Spleen (tissue), 11 donors: ENCODE data around the gene CSTF3. TPM values are rescaled to one million over a fixed set of nuclear protein-coding genes. Genes with fewer than 3 reads are reported as not detected.
A peak's percentile ranks its signal among the peaks of the same experiment; 100 is the strongest.
"Not testable (repeated sequence)": the region's sequence is repeated elsewhere in the genome, so short reads cannot be mapped to it uniquely, and the experiment has no call there.

Source experiments
- DNase-seq: peaks from one replicate; pipeline ENCODE4 v3.0.0-alpha.2; 2020
- H3K27ac ChIP-seq, 8 donors: fragments of 200-600 bp; sonication (generic) in 7 of 8; 1 replicate in 4 of 8; 2 replicates in 4 of 8; pipeline versions ENCODE4 v1.5.0 to v1.8.0; 2016 to 2021; ENCODE audit warnings: inconsistent platforms in 4 of 8, mild to moderate bottlenecking in 4 of 8, moderate library complexity in 1 of 8
- H3K27me3 ChIP-seq, 7 donors: fragments of 200-600 bp; sonication (generic) in 6 of 7; replicated peaks in 1 of 7; 1 replicate in 4 of 7; 2 replicates in 3 of 7; pipeline versions ENCODE4 v1.5.0 to v1.8.0; 2016 to 2021; ENCODE audit warnings: inconsistent platforms in 3 of 7, mild to moderate bottlenecking in 1 of 7
- H3K36me3 ChIP-seq, 6 donors: fragments of 200-600 bp; sonication (generic) in 5 of 6; 1 replicate in 4 of 6; 2 replicates in 2 of 6; pipeline versions ENCODE4 v1.5.0 to v1.8.0; 2016 to 2021; ENCODE audit warnings: inconsistent platforms in 2 of 6
- H3K4me1 ChIP-seq, 6 donors: fragments of 200-600 bp; sonication (generic) in 5 of 6; 1 replicate in 3 of 6; 2 replicates in 3 of 6; pipeline versions ENCODE4 v1.5.0 to v1.8.0; 2016 to 2021; ENCODE audit warnings: inconsistent platforms in 3 of 6
- H3K4me3 ChIP-seq, 8 donors: fragments of 200-600 bp; sonication (generic) in 7 of 8; 1 replicate in 4 of 8; 2 replicates in 4 of 8; pipeline versions ENCODE4 v1.5.0 to v1.8.0; 2016 to 2021; ENCODE audit warnings: inconsistent platforms in 4 of 8, mild to moderate bottlenecking in 4 of 8, moderate library complexity in 2 of 8
- H3K9me3 ChIP-seq, 8 donors: fragments of 200-600 bp; sonication (generic) in 7 of 8; 1 replicate in 4 of 8; 2 replicates in 4 of 8; pipeline versions ENCODE4 v1.5.0 to v1.8.0; 2016 to 2021; ENCODE audit warnings: inconsistent platforms in 4 of 8
- CTCF ChIP-seq, 11 experiments: fragments of 200-600 bp in 7 of 11; fragments of 450-650 bp in 4 of 11; sonication (generic) in 4 of 11; IDR thresholded peaks in 8 of 11; conservative IDR thresholded peaks in 3 of 11; 1 replicate in 7 of 11; 2 replicates in 4 of 11; pipeline versions ENCODE4 v1.4.0 to v1.8.0; 2016 to 2021; ENCODE audit warnings: antibody characterized with exemption in 11 of 11, inconsistent platforms in 4 of 11, mild to moderate bottlenecking in 1 of 11
- POLR2A ChIP-seq, 3 donors: fragments of 450-650 bp; IDR thresholded peaks; one replicate each; pipeline ENCODE4 v1.5.1; 2017; ENCODE audit warnings: antibody characterized with exemption in 3 of 3, mild to moderate bottlenecking in 1 of 3
- POLR2AphosphoS5 ChIP-seq, 3 donors: sonication (generic); formaldehyde crosslinking; IDR thresholded peaks; one replicate each; pipeline ENCODE4 v1.5.1; 2017; ENCODE audit warnings: antibody characterized with exemption in 3 of 3
- WGBS, 5 donors: extraction: QIAGEN DNeasy Blood & Tissue Kit in 3 of 5; methylation state at CpG; one replicate each; pipeline versions ENCODE4 v1.1.5 to v1.1.7; 2013 to 2018; 5-methylcytosine and 5-hydroxymethylcytosine counted together
- intact Hi-C: fragments of 100-400 bp; cut with DNase I; formaldehyde crosslinking; loops from one replicate; pipeline ENCODE4 v1.15.0; 2023; ENCODE audit warnings: low total_unique reads
- polyA plus RNA-seq, 3 donors: library from polyadenylated mRNA; stranded (reverse); fragments of 200-250 nt; gene quantifications; one replicate each; pipeline ENCODE4 v1.2.1, GENCODE V29; 2013
- total RNA-seq, 7 donors: library from RNA; depleted of rRNA in 3 of 7; stranded (reverse); fragments of >200 nt in 3 of 7; fragmentation: NEBNext Ultra II Directional in 4 of 7; extraction: Animal tissue kit (Norgen Biotek cat#: 25700) in 4 of 7; gene quantifications; one replicate each; pipeline versions ENCODE4 v1.1.0 to v1.2.1, GENCODE V29; 2016 to 2021
- donor health status: healthy with polysubstance abuse.
- donor health status: DM: no; HTN: no; CAD: no; lungs with moderate emphysema.
- donor health status: DM: no; HTN: no; CAD: no.
- donor health status: Bipolar disorder and iron deficiency.
- donor health status: healthy.
- donor health status: DM: no; HTN: no; CAD: no.
- donor health status: DM: yes; HTN: yes; CAD: no.

The CSTF3 gene
- total and polyA plus RNA-seq, 10 donors, result 19.8 to 32.8 (median 26.9) TPM

GRCh38 chr11:33160587-33160986, 693 bp downstream of the CSTF3 start:
- no peak for DNase-seq
- no peak for TF ChIP-seq POLR2AphosphoS5 (IDR thresholded peaks at IDR 0.05)
- H3K4me3 ChIP-seq, result peak overlapping the region; percentile 71 to 99 (median 88)
- no peaks in the 10 kb centered on the region for H3K27me3 ChIP-seq
- intact Hi-C loops, result no loop called here
- H3K4me1 ChIP-seq, result peaks cover 26 to 65% (median 51%) of the 10 kb centered on the region in 6 donors
- peaks cover 0 to 4% (median 0%) of the 10 kb centered on the region in 6 donors for H3K36me3 ChIP-seq
- WGBS, 5 donors, result 0 to 1% (median 0%) methylated on average over 7 of the region's 7 CpGs
- H3K27ac ChIP-seq, result peak overlapping the region; percentile 59 to 88 (median 83)
- no peaks in the 10 kb centered on the region for H3K9me3 ChIP-seq

GRCh38 chr11:33160136-33160535, 1.1 kb downstream of the CSTF3 start:
- TF ChIP-seq POLR2A (IDR thresholded peaks at IDR 0.05), result no peak
- no peak for TF ChIP-seq POLR2AphosphoS5 (IDR thresholded peaks at IDR 0.05)
- no peak for TF ChIP-seq CTCF (IDR thresholded peaks at IDR 0.05 in 8 of 11, conservative IDR thresholded peaks at IDR 0.05 in 3 of 11)
- no peak for DNase-seq
- H3K36me3 ChIP-seq, result peaks cover 0 to 4% (median 0%) of the 10 kb centered on the region in 6 donors
- H3K4me3 ChIP-seq, result peak overlapping the region; percentile 71 to 99 (median 88)
- H3K27ac ChIP-seq, result peak overlapping the region in 1 of 8 donors; percentile 88
- intact Hi-C loops, result no loop called here
- peaks cover 26 to 70% (median 52%) of the 10 kb centered on the region in 6 donors for H3K4me1 ChIP-seq
- no peaks in the 10 kb centered on the region for H3K9me3 ChIP-seq
- 8 to 18% (median 16%) methylated on average over 8 of the region's 8 CpGs for WGBS, 5 donors
- no peaks in the 10 kb centered on the region for H3K27me3 ChIP-seq

- H3K9me3 ChIP-seq, H3K27me3 ChIP-seq, H3K36me3 ChIP-seq, H3K27ac ChIP-seq, DNase-seq, intact Hi-C loops: not testable (repeated sequence)
- 90 to 96% (median 94%) methylated on average over 20 of the region's 20 CpGs for whole genome bisulfite sequencing, 5 donors
- H3K4me1 ChIP-seq, result peaks cover 26 to 74% (median 52%) of the 10 kb centered on the region in 6 donors
- peak overlapping the region in 5 of 8 donors; percentile 71 to 99 (median 90) for H3K4me3 ChIP-seq
Measured at GRCh38 chr11:33159378-33159867, 1.9 kb downstream of the CSTF3 start.

- no peak overlapping the region for H3K27ac ChIP-seq
- H3K9me3 ChIP-seq, result no peaks in the 10 kb centered on the region
- H3K27me3 ChIP-seq, result no peaks in the 10 kb centered on the region
- intact Hi-C loops, result no loop called here
- TF ChIP-seq POLR2AphosphoS5 (IDR thresholded peaks at IDR 0.05), result no peak
- TF ChIP-seq POLR2A (IDR thresholded peaks at IDR 0.05), result no peak
- TF ChIP-seq CTCF (IDR thresholded peaks at IDR 0.05 in 8 of 11, conservative IDR thresholded peaks at IDR 0.05 in 3 of 11), result no peak
- no peak for DNase-seq
- 65 to 88% (median 81%) methylated on average over 5 of the region's 5 CpGs for WGBS, 5 donors
- peak overlapping the region in 1 of 8 donors; percentile 13 for H3K4me3 ChIP-seq
- peaks cover 26 to 74% (median 52%) of the 10 kb centered on the region in 6 donors for H3K4me1 ChIP-seq
- H3K36me3 ChIP-seq, result peaks cover 0 to 10% (median 0%) of the 10 kb centered on the region in 6 donors
Measured at GRCh38 chr11:33158596-33159275, 2.5 kb downstream of the CSTF3 start.
